Breast epithelium (tissue), 3 donors: ENCODE results near the gene HADHB.

Experiments used
- CTCF ChIP-seq, 3 donors: fragments of 450-650 bp; IDR thresholded peaks; one replicate each; pipeline ENCODE4 v1.5.1; 2016 to 2017; ENCODE audit warnings: antibody characterized with exemption in 3 of 3, mild to moderate bottlenecking in 3 of 3, moderate library complexity in 3 of 3
- POLR2A ChIP-seq: fragments of 450-650 bp; IDR thresholded peaks from one replicate; pipeline ENCODE4 v1.6.1; 2016; ENCODE audit warnings: antibody characterized with exemption, mild to moderate bottlenecking, moderate library complexity

- no peak for TF ChIP-seq CTCF (IDR thresholded peaks at IDR 0.05)
- no peak for TF ChIP-seq POLR2A
These were observed 25.6 kb downstream of the HADHB start for GRCh38 chr2:26270373-26270772.
